Mesodermal cell (in vitro differentiated cells): Measurements from ENCODE around the gene INTS4. TPM values are rescaled to one million over a fixed set of nuclear protein-coding genes. Genes with fewer than 3 reads are reported as not detected.
"Not testable (repeated sequence)": the region's sequence is repeated elsewhere in the genome, so short reads cannot be mapped to it uniquely, and the experiment has no call there.

Experiments used
- H3K27ac ChIP-seq: 2 replicates; pipeline ENCODE4 v1.7.0; 2013; ENCODE audit warnings: mild to moderate bottlenecking, low read depth, low read length, moderate library complexity; ENCODE audit not compliant: severe bottlenecking
- H3K36me3 ChIP-seq: 2 replicates; pipeline ENCODE4 v1.7.1; 2013; ENCODE audit warnings: mild to moderate bottlenecking, low read length, moderate library complexity; ENCODE audit not compliant: control insufficient read depth, insufficient read depth
- H3K4me1 ChIP-seq: one replicate; pipeline ENCODE4 v1.7.1; 2013; ENCODE audit warnings: mild to moderate bottlenecking, low read length; ENCODE audit not compliant: insufficient read depth, control insufficient read depth, poor library complexity, severe bottlenecking
- H3K4me3 ChIP-seq: 2 replicates; pipeline ENCODE4 v1.7.0; 2013; ENCODE audit warnings: low read length, control low read depth, mild to moderate bottlenecking; ENCODE audit not compliant: insufficient read depth, poor library complexity, severe bottlenecking; ENCODE audit errors: extremely low read depth
- H3K9me3 ChIP-seq: 2 replicates; pipeline ENCODE4 v1.7.1; 2013; ENCODE audit warnings: mild to moderate bottlenecking, low read length, moderate library complexity; ENCODE audit not compliant: control insufficient read depth
- WGBS, 2 experiments: methylation state at CpG; one replicate each; pipeline ENCODE4 v1.1.5; 2013; ENCODE audit warnings: missing lambda C conversion rate in 2 of 2; ENCODE audit not compliant: insufficient coverage in 2 of 2; 5-methylcytosine and 5-hydroxymethylcytosine counted together
- polyA plus RNA-seq, 2 experiments: library from polyadenylated mRNA; stranded (reverse); fragments of 50-300 nt; gene quantifications; one replicate each; pipeline ENCODE4 v1.2.3, GENCODE V29; 2013

Gene INTS4, protein sequence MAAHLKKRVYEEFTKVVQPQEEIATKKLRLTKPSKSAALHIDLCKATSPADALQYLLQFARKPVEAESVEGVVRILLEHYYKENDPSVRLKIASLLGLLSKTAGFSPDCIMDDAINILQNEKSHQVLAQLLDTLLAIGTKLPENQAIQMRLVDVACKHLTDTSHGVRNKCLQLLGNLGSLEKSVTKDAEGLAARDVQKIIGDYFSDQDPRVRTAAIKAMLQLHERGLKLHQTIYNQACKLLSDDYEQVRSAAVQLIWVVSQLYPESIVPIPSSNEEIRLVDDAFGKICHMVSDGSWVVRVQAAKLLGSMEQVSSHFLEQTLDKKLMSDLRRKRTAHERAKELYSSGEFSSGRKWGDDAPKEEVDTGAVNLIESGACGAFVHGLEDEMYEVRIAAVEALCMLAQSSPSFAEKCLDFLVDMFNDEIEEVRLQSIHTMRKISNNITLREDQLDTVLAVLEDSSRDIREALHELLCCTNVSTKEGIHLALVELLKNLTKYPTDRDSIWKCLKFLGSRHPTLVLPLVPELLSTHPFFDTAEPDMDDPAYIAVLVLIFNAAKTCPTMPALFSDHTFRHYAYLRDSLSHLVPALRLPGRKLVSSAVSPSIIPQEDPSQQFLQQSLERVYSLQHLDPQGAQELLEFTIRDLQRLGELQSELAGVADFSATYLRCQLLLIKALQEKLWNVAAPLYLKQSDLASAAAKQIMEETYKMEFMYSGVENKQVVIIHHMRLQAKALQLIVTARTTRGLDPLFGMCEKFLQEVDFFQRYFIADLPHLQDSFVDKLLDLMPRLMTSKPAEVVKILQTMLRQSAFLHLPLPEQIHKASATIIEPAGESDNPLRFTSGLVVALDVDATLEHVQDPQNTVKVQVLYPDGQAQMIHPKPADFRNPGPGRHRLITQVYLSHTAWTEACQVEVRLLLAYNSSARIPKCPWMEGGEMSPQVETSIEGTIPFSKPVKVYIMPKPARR
- polyA plus RNA-seq (2013, experiment 1 of 2): 37.2 TPM
- 35.6 TPM for polyA plus RNA-seq (2013, experiment 2 of 2)

DNA sequence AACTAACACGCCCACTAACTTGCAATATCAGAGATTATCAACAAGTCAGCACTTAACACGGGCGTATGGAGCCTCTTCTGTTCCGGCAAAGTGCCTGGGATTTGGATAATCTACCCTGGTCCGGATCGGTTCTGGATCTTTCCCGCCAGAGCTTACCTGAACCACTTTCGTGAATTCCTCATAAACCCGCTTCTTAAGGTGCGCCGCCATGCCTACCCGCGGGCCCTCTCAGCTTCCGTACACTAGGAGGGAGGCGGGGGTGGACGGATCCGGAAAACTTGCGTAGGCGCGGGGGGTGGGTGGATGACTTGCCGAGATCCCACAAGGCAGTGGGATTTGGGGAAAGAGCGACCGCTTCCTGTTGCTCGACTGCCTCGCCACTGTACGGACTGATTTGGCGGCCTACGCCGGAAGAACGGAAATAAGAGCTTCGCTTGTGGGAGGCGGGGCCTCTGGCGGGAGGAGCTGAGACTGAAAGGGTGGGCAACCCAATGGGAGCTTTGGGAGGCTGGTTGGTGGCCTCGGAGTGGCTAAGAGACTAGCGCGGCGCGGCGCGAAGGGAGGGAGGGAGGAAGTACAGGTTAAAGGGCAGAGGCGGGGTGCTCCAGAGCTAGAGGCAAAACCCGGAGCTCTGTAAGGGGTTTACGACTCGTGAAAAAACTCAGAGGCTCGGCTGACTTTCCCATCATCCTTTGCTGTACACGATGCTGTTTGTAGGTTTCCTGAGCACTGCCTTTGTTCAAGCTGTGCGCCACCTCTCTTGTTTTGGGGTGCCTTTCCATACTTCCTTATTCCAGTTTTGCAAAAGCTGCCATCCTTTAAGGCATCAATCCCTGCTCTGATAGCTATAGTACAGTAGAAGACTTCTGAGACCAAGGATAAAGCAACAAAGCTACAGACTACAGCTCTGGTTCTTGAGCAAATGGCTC lies at the start of gene INTS4:
Gene INTS4 (minus strand): TSS at position 235 of the 929 bp plus-strand sequence. CDS start 25 bp downstream, at position 210.
- H3K27ac ChIP-seq: peak within 1 kb of the TSS; percentile 90
- peaks cover 25% of the 10 kb centered on the region for H3K36me3 ChIP-seq
- H3K4me1 ChIP-seq: no peaks in the 10 kb centered on the region
- no peaks in the 10 kb centered on the region for H3K9me3 ChIP-seq
- H3K4me3 ChIP-seq: peak within 1 kb of the TSS; percentile 83
- WGBS, 2 experiments: 1 to 2% methylated on average over 29 to 33 of the region's 47 CpGs

DNA sequence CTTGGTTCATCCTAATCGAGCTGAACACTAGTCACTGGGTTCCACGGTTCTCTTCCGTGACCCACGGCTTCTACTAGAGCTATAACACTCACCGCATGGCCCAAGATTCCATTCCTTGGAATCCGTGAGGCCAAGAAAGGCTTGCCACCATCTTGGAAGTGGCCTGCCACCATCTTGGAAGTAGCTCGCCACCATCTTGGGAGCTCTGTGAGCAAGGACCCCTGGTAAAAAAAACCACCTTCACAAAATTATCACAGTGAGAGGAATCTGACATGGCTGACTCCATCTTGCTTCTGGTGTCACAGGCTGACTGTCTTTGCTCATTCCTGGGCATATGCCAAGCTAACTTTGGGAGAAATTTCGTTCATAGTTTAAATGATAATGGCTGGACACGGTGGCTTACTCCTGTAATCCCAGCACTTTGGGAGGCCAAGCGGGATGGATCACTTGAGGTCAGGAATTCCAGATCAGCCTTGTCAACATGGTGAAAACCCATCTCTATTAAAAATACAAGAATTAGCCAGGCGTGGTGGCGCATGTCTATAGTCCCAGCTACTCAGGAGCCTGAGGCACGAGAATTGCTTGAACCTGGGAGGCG lies 47.5 kb upstream of the INTS4 start:
- H3K4me1 ChIP-seq: peaks cover 19% of the 10 kb centered on the region
- no peaks in the 10 kb centered on the region for H3K9me3 ChIP-seq
- no peaks in the 10 kb centered on the region for H3K36me3 ChIP-seq
- H3K27ac ChIP-seq: no peak overlapping the region
- H3K4me3 ChIP-seq: no peak overlapping the region
- 97% methylated on average over 10 to 14 of the region's 14 CpGs for WGBS, 2 experiments

DNA sequence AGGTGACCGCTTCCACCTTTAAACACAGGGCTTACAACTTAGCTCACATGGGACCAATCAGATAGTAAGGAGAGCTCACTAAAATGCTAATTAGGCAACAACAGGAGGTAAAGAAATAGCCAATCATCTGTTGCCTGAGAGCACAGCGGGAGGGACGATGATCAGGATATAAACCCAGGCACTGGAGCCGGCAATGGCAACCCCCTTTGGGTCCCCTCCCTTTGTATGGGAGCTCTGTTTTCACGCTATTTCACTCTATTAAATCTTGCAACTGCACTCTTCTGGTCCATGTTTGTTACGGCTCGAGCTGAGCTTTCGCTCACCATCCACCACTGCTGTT lies 46.9 kb upstream of the INTS4 start:
- H3K36me3 ChIP-seq, H3K9me3 ChIP-seq, H3K4me3 ChIP-seq, H3K27ac ChIP-seq: not testable (repeated sequence)
- 83 to 89% methylated on average over 7 to 8 of the region's 8 CpGs for WGBS, 2 experiments
- peaks cover 19% of the 10 kb centered on the region for H3K4me1 ChIP-seq

DNA sequence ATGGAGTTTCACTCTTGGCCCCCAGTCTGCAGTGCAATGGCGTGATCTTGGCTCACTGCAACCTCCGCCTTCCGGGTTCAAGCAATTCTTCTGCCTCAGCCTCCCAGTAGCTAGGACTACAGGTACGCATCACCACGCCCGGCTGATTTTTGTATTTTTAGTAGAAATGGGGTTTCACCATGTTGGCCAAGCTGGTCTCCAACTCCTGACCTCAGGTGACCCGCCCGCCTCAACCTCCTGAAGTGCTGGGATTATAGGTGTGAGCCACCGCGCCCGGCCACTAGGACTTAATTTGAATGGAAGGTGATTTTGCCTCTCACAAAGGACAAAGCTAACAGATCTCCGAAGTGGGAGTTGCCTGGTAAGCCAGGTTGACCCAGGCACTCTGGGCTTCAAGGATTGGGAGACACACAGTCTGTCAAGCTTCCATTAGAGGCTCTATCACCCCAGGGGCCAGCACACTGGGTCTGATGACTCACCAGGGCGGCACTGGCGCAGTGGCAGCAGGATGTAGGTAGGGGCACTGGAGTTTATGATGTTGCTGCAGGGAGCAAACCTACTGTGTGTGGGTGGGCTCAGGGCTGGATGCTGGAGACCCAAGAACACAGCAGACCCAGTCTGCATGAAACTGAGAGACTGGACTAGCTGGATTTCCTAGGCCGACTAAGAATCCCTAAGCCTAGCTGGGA lies 46.4 kb upstream of the INTS4 start:
- peaks cover 17% of the 10 kb centered on the region for H3K4me1 ChIP-seq
- H3K4me3 ChIP-seq: no peak overlapping the region
- WGBS, 2 experiments: 86 to 91% methylated on average over 11 to 12 of the region's 15 CpGs
- no peaks in the 10 kb centered on the region for H3K36me3 ChIP-seq
- H3K27ac ChIP-seq: no peak overlapping the region
- no peaks in the 10 kb centered on the region for H3K9me3 ChIP-seq

DNA sequence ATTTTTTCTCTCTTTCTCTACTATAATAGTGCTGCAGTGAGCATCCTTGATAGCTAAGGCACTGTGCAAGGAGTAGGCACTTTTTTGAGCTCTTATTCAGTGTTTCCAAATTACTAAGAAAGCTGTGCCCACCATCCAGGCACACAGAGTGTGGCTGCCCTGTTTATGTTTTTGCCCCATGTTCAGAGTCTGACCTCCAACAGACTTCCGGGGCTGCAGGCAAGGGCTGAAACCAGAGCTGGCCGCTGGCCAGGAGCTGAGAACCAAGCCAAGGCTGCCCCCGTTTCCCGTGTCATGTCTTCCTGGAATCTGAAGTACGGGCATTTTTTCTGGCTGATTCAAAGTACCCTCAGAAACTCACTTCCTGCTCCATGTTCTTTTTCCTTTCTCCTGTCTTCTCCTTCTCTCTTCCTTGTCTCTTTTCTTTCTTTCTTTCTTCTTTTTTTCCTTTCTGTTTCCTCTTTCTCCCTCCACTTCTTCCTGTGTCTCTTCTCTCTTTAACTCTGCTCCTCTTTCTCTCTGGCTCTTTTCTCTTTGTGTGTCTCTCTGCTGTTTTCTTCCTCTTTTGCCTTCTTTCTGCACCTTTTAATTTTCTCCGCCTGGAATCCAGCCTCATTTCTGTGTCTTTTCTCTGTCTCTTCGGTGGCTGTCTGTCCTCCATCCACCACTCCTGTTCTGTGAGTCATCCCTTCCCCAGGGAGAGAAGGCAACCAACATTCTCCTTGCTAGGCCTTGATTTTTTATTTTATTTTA lies 45.6 kb upstream of the INTS4 start:
- 77 to 79% methylated on average over 6 to 7 of the region's 7 CpGs for WGBS, 2 experiments
- H3K4me1 ChIP-seq: peaks cover 14% of the 10 kb centered on the region
- H3K36me3 ChIP-seq: no peaks in the 10 kb centered on the region
- peak overlapping the region; percentile 90 for H3K27ac ChIP-seq
- H3K9me3 ChIP-seq: no peaks in the 10 kb centered on the region
- no peak overlapping the region for H3K4me3 ChIP-seq

DNA sequence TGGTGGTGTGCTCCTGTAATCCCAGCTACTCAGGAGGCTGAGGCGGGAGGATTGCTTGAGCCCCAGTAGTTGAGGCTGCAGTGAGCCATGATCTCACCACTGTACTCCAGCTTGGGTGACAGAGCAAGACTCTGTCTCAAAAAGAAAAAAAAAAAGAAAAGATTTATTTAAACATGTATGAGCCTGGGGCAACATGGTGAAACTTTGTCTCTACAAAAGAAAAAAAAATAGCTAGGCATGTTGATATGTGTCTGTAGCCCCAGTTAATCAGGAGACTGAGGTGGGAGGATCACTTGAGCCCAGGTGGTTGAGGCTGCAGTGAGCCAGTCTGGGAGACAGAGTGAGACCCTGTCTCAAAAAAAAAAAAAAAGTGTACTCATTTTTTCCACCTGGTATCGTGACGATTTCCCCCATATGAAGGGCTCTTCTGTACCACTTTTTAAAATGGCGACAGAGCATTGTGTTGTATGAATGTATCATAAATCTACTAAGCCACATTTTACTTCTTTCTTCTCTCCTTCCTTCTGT lies 45.0 kb upstream of the INTS4 start:
- Histone ChIP-seq H3K4me3 (no peak overlapping the region), H3K27ac (peak overlapping the region; percentile 90), H3K4me1 (peaks cover 14% of the 10 kb centered on the region), H3K36me3 (no peaks in the 10 kb centered on the region), H3K9me3 (no peaks in the 10 kb centered on the region)
- 100% methylated on average over 1 of the region's 4 CpGs; no CpG with 5 or more reads in 1 of the 2 experiments for WGBS, 2 experiments

DNA sequence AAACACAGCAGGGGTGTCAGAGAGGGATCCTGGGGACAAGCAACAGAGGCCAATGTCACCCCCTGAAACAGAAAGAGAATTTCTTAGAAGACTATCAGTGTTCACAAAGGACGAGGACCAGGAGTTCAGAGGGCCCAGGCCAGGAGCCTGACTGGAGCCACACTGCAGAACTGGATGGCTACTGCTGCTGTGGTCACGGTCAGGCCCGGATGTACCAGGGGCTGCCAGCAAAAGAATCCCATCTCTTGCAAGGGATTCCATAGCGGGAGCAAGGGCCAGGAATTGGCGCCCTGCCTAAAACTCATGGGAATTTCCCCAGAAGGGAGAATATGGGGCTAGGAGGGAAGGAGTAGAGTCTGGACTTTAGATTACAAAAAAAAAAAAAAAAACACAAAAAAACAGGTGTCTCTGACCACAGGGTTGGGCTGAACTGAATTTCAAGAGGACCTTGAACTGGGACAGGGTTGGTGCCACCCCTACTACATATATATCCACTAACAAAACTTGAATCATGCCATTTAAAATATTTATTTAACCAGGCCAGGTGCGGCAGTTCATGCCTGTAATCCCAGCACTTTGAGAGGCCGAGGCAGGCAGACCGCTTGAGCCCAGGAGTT lies 44.3 kb upstream of the INTS4 start:
- Histone ChIP-seq H3K36me3 (no peaks in the 10 kb centered on the region), H3K4me3 (no peak overlapping the region), H3K27ac (no peak overlapping the region), H3K4me1 (peaks cover 14% of the 10 kb centered on the region), H3K9me3 (no peaks in the 10 kb centered on the region)
- WGBS, 2 experiments: 98 to 100% methylated on average over 3 to 4 of the region's 8 CpGs

DNA sequence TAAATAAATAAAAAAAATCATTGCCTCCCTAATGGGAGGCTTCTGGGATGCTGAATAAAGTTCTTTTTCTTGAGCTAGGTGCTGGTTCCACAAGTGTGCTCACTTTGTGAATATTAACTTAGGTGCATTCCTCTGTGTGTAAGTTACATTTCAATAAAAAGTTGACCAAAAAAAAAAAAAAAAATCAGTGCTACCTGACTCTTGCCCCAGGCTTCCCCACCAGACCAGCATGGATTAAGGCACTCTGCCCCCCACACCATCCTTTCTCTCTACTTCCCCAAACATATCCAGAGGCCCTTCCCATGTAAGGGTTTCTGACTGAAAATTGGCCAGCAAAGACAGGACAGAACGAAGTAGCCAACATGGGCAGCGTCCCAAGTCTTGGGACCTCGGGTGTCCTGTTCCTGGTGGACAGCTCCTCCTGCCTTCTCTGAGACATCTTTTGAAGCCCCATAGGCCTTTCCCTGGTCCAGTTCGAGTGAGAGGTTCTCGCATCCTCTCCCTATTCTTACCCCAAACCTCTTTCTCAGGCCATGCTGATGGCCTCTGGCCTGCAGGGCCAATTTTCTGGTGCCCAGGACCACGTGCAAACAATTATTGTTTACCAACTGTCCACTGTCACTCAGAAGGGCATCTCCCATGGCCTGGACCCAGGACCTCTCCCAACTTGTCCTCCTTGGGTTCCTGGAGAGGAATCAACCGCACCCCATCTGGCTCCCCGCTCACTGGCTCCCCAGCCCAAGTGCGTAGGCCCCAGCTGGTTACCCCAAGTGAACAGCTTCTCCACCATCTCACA lies 43.6 kb upstream of the INTS4 start:
- no peaks in the 10 kb centered on the region for H3K36me3 ChIP-seq
- H3K9me3 ChIP-seq: no peaks in the 10 kb centered on the region
- 88 to 94% methylated on average over 8 to 9 of the region's 9 CpGs for WGBS, 2 experiments
- H3K4me1 ChIP-seq: peaks cover 14% of the 10 kb centered on the region
- H3K27ac ChIP-seq: no peak overlapping the region
- H3K4me3 ChIP-seq: no peak overlapping the region
